IMR-90 (cell line): ENCODE measurements around the gene ZNF57. TPM values are rescaled to one million over a fixed set of nuclear protein-coding genes. Genes with fewer than 3 reads are reported as not detected.

Experiments used
- ATAC-seq: fragments of 200-7000 bp; cut with Tn5 transposase; 2 replicates; pipeline ENCODE4 v1.9.1; 2020; ENCODE audit warnings: low read depth, mild to moderate bottlenecking, moderate library complexity
- BruUV-seq: library from RNA; stranded (reverse); fragments of 400-500 nt; replicated peaks from 2 replicates; lab custom pipeline; 2021; lab: Mats Ljungman, UMichigan
- CTCF ChIA-PET: fragments of 300-600 bp; formaldehyde crosslinking; extraction: SDS; loops from one replicate; lab custom pipeline; 2021; ENCODE audit warnings: antibody characterized with exemption; lab: Yijun Ruan, JAX
- POLR2A ChIA-PET: fragments of 300-600 bp; sonication (Branson Sonifier 250); formaldehyde crosslinking; loops from one replicate; lab custom pipeline; 2022; ENCODE audit warnings: antibody characterized with exemption; ENCODE audit not compliant: unreplicated experiment; lab: Charles Lee
- DNase-seq: peaks from one replicate; pipeline ENCODE4 v3.0.0; 2013
- H2AFZ ChIP-seq: replicated peaks from 2 replicates; pipeline ENCODE3; 2013; ENCODE audit warnings: low read length, mild to moderate bottlenecking; ENCODE audit not compliant: poor library complexity
- H2AK5ac ChIP-seq: 2 replicates; pipeline ENCODE4 v1.6.1; 2013; ENCODE audit warnings: low read depth, low read length, inconsistent platforms
- H2AK9ac ChIP-seq: replicated peaks from 2 replicates; pipeline ENCODE3; 2013; ENCODE audit warnings: mild to moderate bottlenecking, low read depth, low read length, moderate library complexity; ENCODE audit not compliant: poor library complexity
- H2BK120ac ChIP-seq: 2 replicates; pipeline ENCODE4 v1.6.1; 2013; ENCODE audit warnings: low read depth, low read length, inconsistent platforms
- H2BK15ac ChIP-seq: 3 replicates; pipeline ENCODE4 v1.6.1; 2013; ENCODE audit warnings: low read depth, low read length, inconsistent platforms
- H2BK20ac ChIP-seq: 2 replicates; pipeline ENCODE4 v1.6.1; 2013; ENCODE audit warnings: low read depth, mild to moderate bottlenecking, inconsistent platforms, low read length, moderate library complexity
- H2BK5ac ChIP-seq: 2 replicates; pipeline ENCODE4 v1.6.1; 2013; ENCODE audit warnings: mild to moderate bottlenecking, low read depth, low read length, inconsistent platforms; ENCODE audit not compliant: poor library complexity, severe bottlenecking
- H3K14ac ChIP-seq: replicated peaks from 2 replicates; pipeline ENCODE4 v1.6.1; 2013; ENCODE audit warnings: low read depth, low read length, inconsistent platforms
- H3K18ac ChIP-seq: 2 replicates; pipeline ENCODE4 v1.6.1; 2013; ENCODE audit warnings: low read depth, low read length, control low read depth
- H3K23ac ChIP-seq: 2 replicates; pipeline ENCODE4 v1.6.1; 2013; ENCODE audit warnings: low read depth, low read length, inconsistent platforms
- H3K27ac ChIP-seq: 2 replicates; pipeline ENCODE4 v1.5.1; 2013; ENCODE audit warnings: mild to moderate bottlenecking, control low read depth, low read length; ENCODE audit not compliant: insufficient read depth
- H3K27me3 ChIP-seq: 2 replicates; pipeline ENCODE4 v1.6.1; 2013; ENCODE audit warnings: low read length; ENCODE audit not compliant: control insufficient read depth, insufficient read depth
- H3K36me3 ChIP-seq: 2 replicates; pipeline ENCODE4 v1.6.1; 2013; ENCODE audit warnings: low read length, mixed read lengths; ENCODE audit not compliant: control insufficient read depth, insufficient read depth
- H3K4ac ChIP-seq: 2 replicates; pipeline ENCODE4 v1.6.1; 2013; ENCODE audit warnings: low read depth, low read length, inconsistent platforms
- H3K4me1 ChIP-seq: 2 replicates; pipeline ENCODE4 v1.6.1; 2013; ENCODE audit warnings: low read length, mixed read lengths; ENCODE audit not compliant: control insufficient read depth, insufficient read depth
- H3K4me2 ChIP-seq: 2 replicates; pipeline ENCODE4 v1.6.1; 2013; ENCODE audit warnings: low read depth, mild to moderate bottlenecking, control low read depth, low read length, moderate library complexity
- H3K4me3 ChIP-seq: 2 replicates; pipeline ENCODE4 v1.5.1; 2013; ENCODE audit warnings: low read depth, mild to moderate bottlenecking, control low read depth, low read length, moderate library complexity; ENCODE audit not compliant: insufficient read depth
- H3K56ac ChIP-seq: 2 replicates; pipeline ENCODE4 v1.6.1; 2013; ENCODE audit warnings: low read length, inconsistent platforms; ENCODE audit not compliant: insufficient read depth; ENCODE audit errors: extremely low read depth
- H3K79me1 ChIP-seq, 2 experiments: 2 replicates each; pipeline ENCODE4 v1.6.1; 2013; ENCODE audit warnings: low read length in 2 of 2, inconsistent platforms in 1 of 2, low read depth in 1 of 2
- H3K9ac ChIP-seq: 2 replicates; pipeline ENCODE4 v1.6.1; 2013; ENCODE audit warnings: low read depth, low read length, control low read depth
- H3K9me1 ChIP-seq: 2 replicates; pipeline ENCODE4 v1.6.1; 2013; ENCODE audit warnings: low read length, inconsistent platforms; ENCODE audit not compliant: insufficient read depth
- H3K9me3 ChIP-seq: 2 replicates; pipeline ENCODE4 v1.6.1; 2013; ENCODE audit warnings: low read length; ENCODE audit not compliant: control insufficient read depth, insufficient read depth
- H4K20me1 ChIP-seq: 2 replicates; pipeline ENCODE4 v1.6.1; 2013; ENCODE audit warnings: low read length, inconsistent platforms; ENCODE audit not compliant: insufficient read depth
- H4K5ac ChIP-seq: 2 replicates; pipeline ENCODE4 v1.6.1; 2013; ENCODE audit warnings: mild to moderate bottlenecking, low read depth, low read length, control low read depth
- H4K8ac ChIP-seq, 2 experiments: 2 replicates each; pipeline ENCODE4 v1.6.1; 2013; ENCODE audit warnings: low read depth in 2 of 2, low read length in 2 of 2, control low read depth in 1 of 2, inconsistent platforms in 1 of 2
- H4K91ac ChIP-seq: 2 replicates; pipeline ENCODE4 v1.6.1; 2013; ENCODE audit warnings: low read depth, low read length, inconsistent platforms; ENCODE audit not compliant: insufficient read depth
- BHLHE40 ChIP-seq: fragments of 150-350 bp; IDR thresholded peaks from 2 replicates; pipeline ENCODE4 v1.6.1; 2016; ENCODE audit warnings: mild to moderate bottlenecking, low read depth, low read length
- CEBPB ChIP-seq: IDR thresholded peaks from 2 replicates; pipeline ENCODE4 v1.6.1; 2012; ENCODE audit warnings: low read depth, low read length, improper control_type of control experiment
- ELK1 ChIP-seq: fragments of 150-350 bp; IDR thresholded peaks from 2 replicates; pipeline ENCODE4 v1.6.1; 2016; ENCODE audit warnings: low read depth, mild to moderate bottlenecking, low read length, moderate library complexity, borderline replicate concordance
- RCOR1 ChIP-seq: IDR thresholded peaks from 2 replicates; pipeline ENCODE4 v1.6.1; 2012; ENCODE audit warnings: mild to moderate bottlenecking, low read length, improper control_type of control experiment; ENCODE audit not compliant: insufficient replicate concordance
- WGBS, 2 experiments: methylation state at CpG; one replicate each; pipeline versions ENCODE4 v1.1.5 to v1.1.7; 2013; ENCODE audit warnings: missing lambda C conversion rate in 2 of 2; ENCODE audit not compliant: insufficient read length in 1 of 2; ENCODE audit errors: extremely low coverage in 2 of 2; 5-methylcytosine and 5-hydroxymethylcytosine counted together
- dilution Hi-C: fragments of 300-500 bp; cut with HindIII; formaldehyde crosslinking; loops from one replicate; pipeline ENCODE4 v1.14.3; 2018; ENCODE audit warnings: low sequenced_read_pairs; ENCODE audit not compliant: unreplicated experiment
- in situ Hi-C: fragments of 300-500 bp; cut with MboI; formaldehyde crosslinking; loops from 3 replicates; pipeline ENCODE4 v1.14.3; 2019; ENCODE audit warnings: low sequenced_read_pairs, inconsistent platforms, mixed read lengths
- intact Hi-C: fragments of 100-400 bp; cut with micrococcal nuclease; formaldehyde crosslinking; loops from 2 replicates; pipeline ENCODE4 v1.10.0; 2022
- polyA plus RNA-seq, 3 experiments: library from polyadenylated mRNA; depleted of rRNA; stranded (reverse); fragments of >200 nt; gene quantifications; 2 replicates each; pipeline ENCODE4 v1.2.3, GENCODE V29; 2012; ENCODE audit warnings: low replicate concordance in 1 of 3
- total RNA-seq: library from RNA; depleted of rRNA; stranded (reverse); fragments of >200 nt; gene quantifications from 2 replicates; pipeline ENCODE4 v1.2.3, GENCODE V29; 2012

Gene ZNF57
- total and polyA plus RNA-seq, 2 of the 4 experiments (the other 2 are of a cell fraction) = 2.2 to 8.6 TPM

GRCh38 chr19:2877398-2878331 is 23.1 kb upstream of the ZNF57 start (continued):
- TF ChIP-seq ELK1 = no peak

- no peak overlapping the region for H3K4me3 ChIP-seq
- no peaks in the 10 kb centered on the region for H3K9me1 ChIP-seq
- in situ Hi-C loops (no loop called here), dilution Hi-C loops (no loop called here), intact Hi-C loops (no loop called here)
- no peak overlapping the region for H2AK9ac ChIP-seq
- no TSS peak for BruUV-seq
- ChIA-PET POLR2A (no interaction called here), CTCF (no interaction called here)
- H2AFZ ChIP-seq = no peak overlapping the region
- H3K14ac ChIP-seq = no peak overlapping the region
- no peaks in the 10 kb centered on the region for H3K79me1 ChIP-seq
- no peak overlapping the region for H3K4me2 ChIP-seq
- H3K9me3 ChIP-seq = peaks cover 1% of the 10 kb centered on the region; the same call in 1 of the 2 replicates
- H2BK120ac ChIP-seq = no peak overlapping the region
- no peak overlapping the region for H2BK5ac ChIP-seq
- 60% methylated on average over 1 of the region's 14 CpGs; no CpG with 5 or more reads in 1 of the 2 experiments for WGBS, 2 experiments
- no peak overlapping the region for H3K56ac ChIP-seq
- no peak overlapping the region for H4K91ac ChIP-seq
- no peak overlapping the region for H3K23ac ChIP-seq
- no peak for DNase-seq
- no peak overlapping the region for H3K27ac ChIP-seq
- H4K8ac ChIP-seq = no peak overlapping the region
- no peak overlapping the region for H3K18ac ChIP-seq
- H3K4ac ChIP-seq = no peak overlapping the region
- TF ChIP-seq CEBPB = no peak
- TF ChIP-seq RCOR1 = no peak
- TF ChIP-seq BHLHE40 = no peak
- no peaks in the 10 kb centered on the region for H4K20me1 ChIP-seq
- no peaks in the 10 kb centered on the region for H3K4me1 ChIP-seq
- no peaks in the 10 kb centered on the region for H3K27me3 ChIP-seq
- no peak overlapping the region for H2BK15ac ChIP-seq
- no peak overlapping the region for H2BK20ac ChIP-seq
- no peak overlapping the region for H4K5ac ChIP-seq
- H3K9ac ChIP-seq = no peak overlapping the region
- H3K36me3 ChIP-seq = no peaks in the 10 kb centered on the region
- no peak overlapping the region for H2AK5ac ChIP-seq
- no peak for ATAC-seq
Measured at GRCh38 chr19:2883686-2884439, 16.9 kb upstream of the ZNF57 start.
